ENCODE results near the gene DDTL.

Gene DDTL

GRCh38 chr22:24011735-24012068 lies 45.0 kb downstream of the DDTL start:
- no peak for DNase-seq
- TF ChIP-seq GATA1 (IDR thresholded peaks at IDR 0.05; ENCODE audit: low read depth, low read length), result no peak
- TF ChIP-seq POLR2A (IDR thresholded peaks at IDR 0.05; ENCODE audit: low read length), result no peak

GRCh38 chr22:24016156-24016555 lies 49.5 kb downstream of the DDTL start:
- TF ChIP-seq GATA1 (IDR thresholded peaks at IDR 0.05; ENCODE audit: low read depth, low read length), result no peak
- no peak for TF ChIP-seq POLR2A (IDR thresholded peaks at IDR 0.05; ENCODE audit: low read length)
- no peak for DNase-seq

- TF ChIP-seq POLR2A (IDR thresholded peaks at IDR 0.05; ENCODE audit: low read length) (no peak), GATA1 (IDR thresholded peaks at IDR 0.05; ENCODE audit: low read depth, low read length) (no peak)
- DNase-seq, result no peak
Observed at GRCh38 chr22:24021304-24021703, 54.6 kb downstream of the DDTL start.
